GM11168 (cell line): ENCODE data around the gene FOXC2.

ENCODE experiments used
- in situ Hi-C: fragments of 300-500 bp; cut with MboI; formaldehyde crosslinking; loops from one replicate; pipeline ENCODE4 v1.12.0; 2022; ENCODE audit warnings: low sequenced_read_pairs; ENCODE audit not compliant: unreplicated experiment

FOXC2 gene

GRCh38 chr16:86553356-86553755, 13.3 kb upstream of the FOXC2 start:
- in situ Hi-C loops: loop anchor here (25.0 kb wide), 1 partner anchor 734 kb away; no protein-coding TSS in a partner anchor

DNA sequence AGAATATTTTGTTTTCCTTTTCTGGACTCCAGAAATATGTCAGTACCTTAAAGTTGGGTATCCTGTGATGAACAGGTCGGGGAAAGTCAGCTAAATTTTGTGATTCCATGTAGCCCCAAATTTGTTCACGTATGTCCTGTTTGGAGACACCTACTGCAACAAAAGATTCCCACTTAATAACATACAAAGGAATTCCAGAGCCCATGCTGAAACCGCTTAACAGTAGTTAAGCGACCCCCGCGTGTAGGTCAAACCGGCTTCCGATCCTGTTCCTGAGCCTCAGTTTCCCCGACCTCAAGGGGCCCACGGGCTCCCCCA, 12.1 kb upstream of the FOXC2 start:
- in situ Hi-C loops: loop anchor here (25.0 kb wide), 1 partner anchor 733 kb away; no protein-coding TSS in a partner anchor

DNA sequence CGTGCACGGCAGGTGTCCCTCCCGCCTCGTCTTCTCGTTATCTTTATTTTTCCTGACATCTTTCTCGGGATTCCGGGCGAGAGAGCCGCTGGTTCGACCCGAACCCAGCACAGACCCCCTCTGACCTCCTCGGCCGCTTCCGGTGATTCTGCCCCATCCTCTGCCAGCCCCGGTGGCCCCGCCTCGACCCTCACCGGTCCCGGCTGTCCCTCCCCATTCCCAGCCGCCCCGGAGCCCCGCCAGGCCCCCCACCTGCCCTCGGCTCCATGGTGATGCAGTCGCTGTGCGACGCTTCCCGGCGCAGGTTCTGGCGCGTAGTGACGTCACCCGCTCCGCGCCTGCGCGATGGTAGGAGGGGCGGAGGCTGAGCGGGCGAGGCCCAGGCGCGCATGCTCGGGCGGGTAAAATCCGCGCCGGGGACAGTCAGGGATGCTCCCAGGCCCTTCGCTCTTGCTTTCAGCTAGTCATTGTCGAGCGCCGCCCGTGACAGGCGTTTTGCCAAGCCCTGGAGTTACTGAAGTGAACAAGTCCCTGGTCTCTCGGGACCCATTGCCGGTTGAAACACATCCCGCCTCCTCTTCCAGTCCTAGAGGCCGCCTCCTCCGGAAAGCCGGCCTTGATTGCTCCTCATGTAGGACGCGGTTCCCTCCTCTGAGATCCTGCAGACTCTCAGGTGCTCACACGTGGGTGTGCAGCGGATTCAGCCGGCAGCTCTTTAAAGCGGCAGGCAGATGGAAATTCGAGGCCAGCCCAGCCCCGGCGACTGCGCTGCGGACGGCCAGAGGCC, 11.5 kb upstream of the FOXC2 start, which contains the start of gene MTHFSD:
Gene MTHFSD, minus strand, starts transcription at position 319 of the 787 bp plus-strand sequence. Its CDS starts 51 bp downstream, at position 268.
- in situ Hi-C loops: loop anchor here (25.0 kb wide), 1 partner anchor 732 kb away; no protein-coding TSS in a partner anchor

GRCh38 chr16:86555704-86556075, 10.9 kb upstream of the FOXC2 start:
- in situ Hi-C loops: loop anchor here (25.0 kb wide), 1 partner anchor 732 kb away; no protein-coding TSS in a partner anchor

GRCh38 chr16:86556576-86556975, 10.1 kb upstream of the FOXC2 start:
- in situ Hi-C loops: loop anchor here (25.0 kb wide), 1 partner anchor 731 kb away; no protein-coding TSS in a partner anchor

DNA sequence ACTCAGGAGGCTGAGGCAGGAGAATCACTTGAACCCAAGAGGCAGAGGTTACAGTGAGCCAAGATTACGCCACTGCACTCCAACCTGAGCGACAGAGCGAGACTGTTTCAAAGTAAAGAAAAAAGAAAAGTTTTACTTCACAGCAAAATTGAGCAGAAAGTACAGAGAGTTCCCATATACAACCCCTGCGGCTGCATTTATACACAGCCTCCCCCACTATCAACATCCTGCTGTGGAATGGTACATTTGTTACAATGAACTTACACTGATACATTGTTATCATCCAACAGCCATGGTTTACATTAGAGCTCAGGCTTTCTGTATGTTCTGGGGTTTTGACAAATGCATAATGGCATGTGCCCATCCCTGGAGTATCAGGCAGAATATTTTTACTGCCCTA, 9.0 kb upstream of the FOXC2 start:
- in situ Hi-C loops: loop anchor here (25.0 kb wide), 1 partner anchor 730 kb away; no protein-coding TSS in a partner anchor

GRCh38 chr16:86558355-86559193, 8.1 kb upstream of the FOXC2 start:
- in situ Hi-C loops: loop anchor here (25.0 kb wide), 1 partner anchor 729 kb away; no protein-coding TSS in a partner anchor

GRCh38 chr16:86559802-86560305, 6.8 kb upstream of the FOXC2 start:
- in situ Hi-C loops: loop anchor here (10.0 to 25.0 kb wide), 2 partner anchors 515 to 727 kb away; no protein-coding TSS in a partner anchor

DNA sequence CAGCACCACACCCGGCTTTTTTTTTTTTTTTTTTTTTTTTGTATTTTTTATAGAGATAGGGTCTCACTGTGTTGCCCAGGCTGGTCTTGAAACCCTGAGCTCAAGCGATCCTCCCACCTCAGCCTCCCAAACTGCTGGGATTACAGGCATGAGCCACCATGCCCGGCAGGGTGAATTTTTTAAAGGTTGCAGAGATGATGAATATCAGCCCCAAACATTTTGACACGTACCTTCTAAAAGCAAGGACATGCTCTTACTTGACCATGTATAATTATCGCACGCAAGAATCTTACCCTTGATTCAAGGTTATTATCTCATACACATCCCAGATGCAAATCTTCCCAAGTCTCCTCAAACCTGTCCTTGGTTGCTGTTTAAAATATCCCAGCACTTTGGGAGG, 4.3 kb upstream of the FOXC2 start:
- in situ Hi-C loops: loop anchor here (10.0 to 25.0 kb wide), 2 partner anchors 512 to 725 kb away; no protein-coding TSS in a partner anchor

GRCh38 chr16:86563469-86564345, 2.9 kb upstream of the FOXC2 start:
- in situ Hi-C loops: loop anchor here (10.0 to 25.0 kb wide), 2 partner anchors 511 to 724 kb away; no protein-coding TSS in a partner anchor

GRCh38 chr16:86565181-86565631, 1.4 kb upstream of the FOXC2 start:
- in situ Hi-C loops: loop anchor here (10.0 to 25.0 kb wide), 2 partner anchors 510 to 722 kb away; no protein-coding TSS in a partner anchor

DNA sequence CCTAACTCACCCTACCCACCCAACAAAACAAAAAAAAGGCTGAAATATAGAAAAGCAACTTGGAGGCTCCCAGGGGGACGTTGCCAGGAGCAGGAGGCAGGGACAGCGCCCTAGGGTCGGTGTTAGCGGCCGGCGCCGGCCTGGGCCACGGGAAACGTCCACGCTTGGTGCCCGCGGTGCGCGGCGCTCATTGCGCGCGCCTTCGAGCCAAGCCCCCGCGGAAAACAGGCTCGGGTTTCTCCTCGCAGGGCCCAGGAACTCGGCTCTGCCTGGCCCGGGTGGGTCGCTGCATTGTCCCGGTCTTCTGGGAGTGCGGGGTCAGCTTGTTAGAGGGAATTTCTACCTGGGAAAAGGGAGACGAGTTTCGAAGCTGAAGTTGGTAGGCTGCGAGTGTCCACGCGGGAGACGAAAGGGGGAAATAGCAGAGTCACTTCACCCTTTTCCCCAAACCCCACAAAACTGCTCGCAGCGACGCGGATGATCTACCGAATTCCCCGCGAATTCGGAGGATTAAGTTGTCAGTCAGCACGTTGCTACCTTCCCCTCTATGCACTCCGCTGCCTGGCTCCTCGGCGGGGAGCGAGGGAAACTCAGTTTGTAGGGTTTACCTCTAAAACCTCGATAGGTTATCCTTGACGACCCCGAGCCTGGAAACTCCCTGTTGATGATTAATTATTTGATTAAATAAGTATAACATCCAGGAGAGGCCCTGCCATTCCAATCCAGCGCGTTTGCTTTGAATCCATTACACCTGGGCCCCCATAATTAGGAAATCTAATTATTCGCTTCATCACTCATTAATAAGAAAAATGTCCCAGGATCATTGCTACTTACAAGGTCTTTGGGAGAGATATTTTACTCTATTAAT, 751 bp upstream of the FOXC2 start:
- in situ Hi-C loops: loop anchor here (10.0 to 25.0 kb wide), 2 partner anchors 509 to 721 kb away; no protein-coding TSS in a partner anchor

DNA sequence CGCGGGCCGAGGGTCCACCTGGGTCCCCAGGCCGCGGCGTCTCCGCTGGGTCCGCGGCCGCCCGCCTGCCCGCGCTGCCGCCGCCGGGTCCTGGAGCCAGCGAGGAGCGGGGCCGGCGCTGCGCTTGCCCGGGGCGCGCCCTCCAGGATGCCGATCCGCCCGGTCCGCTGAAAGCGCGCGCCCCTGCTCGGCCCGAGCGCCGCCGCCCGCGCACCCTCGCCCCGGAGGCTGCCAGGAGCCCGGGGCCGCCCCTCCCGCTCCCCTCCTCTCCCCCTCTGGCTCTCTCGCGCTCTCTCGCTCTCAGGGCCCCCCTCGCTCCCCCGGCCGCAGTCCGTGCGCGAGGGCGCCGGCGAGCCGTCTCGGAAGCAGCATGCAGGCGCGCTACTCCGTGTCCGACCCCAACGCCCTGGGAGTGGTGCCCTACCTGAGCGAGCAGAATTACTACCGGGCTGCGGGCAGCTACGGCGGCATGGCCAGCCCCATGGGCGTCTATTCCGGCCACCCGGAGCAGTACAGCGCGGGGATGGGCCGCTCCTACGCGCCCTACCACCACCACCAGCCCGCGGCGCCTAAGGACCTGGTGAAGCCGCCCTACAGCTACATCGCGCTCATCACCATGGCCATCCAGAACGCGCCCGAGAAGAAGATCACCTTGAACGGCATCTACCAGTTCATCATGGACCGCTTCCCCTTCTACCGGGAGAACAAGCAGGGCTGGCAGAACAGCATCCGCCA, 504 bp downstream of the FOXC2 start:
- in situ Hi-C loops: loop anchor here (10.0 to 25.0 kb wide), 2 partner anchors 508 to 720 kb away; no protein-coding TSS in a partner anchor

DNA sequence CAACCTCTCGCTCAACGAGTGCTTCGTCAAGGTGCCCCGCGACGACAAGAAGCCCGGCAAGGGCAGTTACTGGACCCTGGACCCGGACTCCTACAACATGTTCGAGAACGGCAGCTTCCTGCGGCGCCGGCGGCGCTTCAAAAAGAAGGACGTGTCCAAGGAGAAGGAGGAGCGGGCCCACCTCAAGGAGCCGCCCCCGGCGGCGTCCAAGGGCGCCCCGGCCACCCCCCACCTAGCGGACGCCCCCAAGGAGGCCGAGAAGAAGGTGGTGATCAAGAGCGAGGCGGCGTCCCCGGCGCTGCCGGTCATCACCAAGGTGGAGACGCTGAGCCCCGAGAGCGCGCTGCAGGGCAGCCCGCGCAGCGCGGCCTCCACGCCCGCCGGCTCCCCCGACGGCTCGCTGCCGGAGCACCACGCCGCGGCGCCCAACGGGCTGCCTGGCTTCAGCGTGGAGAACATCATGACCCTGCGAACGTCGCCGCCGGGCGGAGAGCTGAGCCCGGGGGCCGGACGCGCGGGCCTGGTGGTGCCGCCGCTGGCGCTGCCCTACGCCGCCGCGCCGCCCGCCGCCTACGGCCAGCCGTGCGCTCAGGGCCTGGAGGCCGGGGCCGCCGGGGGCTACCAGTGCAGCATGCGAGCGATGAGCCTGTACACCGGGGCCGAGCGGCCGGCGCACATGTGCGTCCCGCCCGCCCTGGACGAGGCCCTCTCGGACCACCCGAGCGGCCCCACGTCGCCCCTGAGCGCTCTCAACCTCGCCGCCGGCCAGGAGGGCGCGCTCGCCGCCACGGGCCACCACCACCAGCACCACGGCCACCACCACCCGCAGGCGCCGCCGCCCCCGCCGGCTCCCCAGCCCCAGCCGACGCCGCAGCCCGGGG, 1.3 kb downstream of the FOXC2 start:
- in situ Hi-C loops: loop anchor here (10.0 to 25.0 kb wide), 2 partner anchors 507 to 719 kb away; no protein-coding TSS in a partner anchor

GRCh38 chr16:86568677-86569623, 2.3 kb downstream of the FOXC2 start:
- in situ Hi-C loops: loop anchor here (10.0 to 25.0 kb wide), 2 partner anchors 506 to 718 kb away; no protein-coding TSS in a partner anchor
